Ishikawa (cell line): ENCODE data around the gene CHST15.

Experiments used
- EP300 ChIP-seq: IDR thresholded peaks from 2 replicates; pipeline ENCODE4 v1.6.1; 2012; ENCODE audit warnings: borderline replicate concordance
- TAF1 ChIP-seq: IDR thresholded peaks from 2 replicates; pipeline ENCODE4 v1.6.1; 2012; ENCODE audit warnings: low read depth, mild to moderate bottlenecking

- TF ChIP-seq TAF1 (no peak), EP300 (no peak)
Observed at GRCh38 chr10:124087672-124088634, 5.4 kb downstream of the CHST15 start.
